GM12892 (cell line): ENCODE measurements around the gene HECW1.

Experiments used
- POLR2A ChIP-seq: IDR thresholded peaks from 2 replicates; pipeline ENCODE4 v1.6.1; 2011; ENCODE audit warnings: low read depth, low read length, control low read depth
- POLR2AphosphoS5 ChIP-seq: IDR thresholded peaks from 2 replicates; pipeline ENCODE4 v1.6.1; 2011; ENCODE audit warnings: low read depth, low read length, control low read depth
- TAF1 ChIP-seq: IDR thresholded peaks from 2 replicates; pipeline ENCODE4 v1.6.1; 2011; ENCODE audit warnings: low read depth, mild to moderate bottlenecking, control low read depth, low read length, borderline replicate concordance

GRCh38 chr7:43417455-43417854 lies 305.0 kb downstream of the HECW1 start:
- no peak for TF ChIP-seq POLR2A
- TF ChIP-seq POLR2AphosphoS5, result no peak
- TF ChIP-seq TAF1, result no peak
